ENCODE results near the gene ABO.
"Not testable (repeated sequence)": the region's sequence is repeated elsewhere in the genome, so short reads cannot be mapped to it uniquely, and the experiment has no call there.

ABO gene

DNA sequence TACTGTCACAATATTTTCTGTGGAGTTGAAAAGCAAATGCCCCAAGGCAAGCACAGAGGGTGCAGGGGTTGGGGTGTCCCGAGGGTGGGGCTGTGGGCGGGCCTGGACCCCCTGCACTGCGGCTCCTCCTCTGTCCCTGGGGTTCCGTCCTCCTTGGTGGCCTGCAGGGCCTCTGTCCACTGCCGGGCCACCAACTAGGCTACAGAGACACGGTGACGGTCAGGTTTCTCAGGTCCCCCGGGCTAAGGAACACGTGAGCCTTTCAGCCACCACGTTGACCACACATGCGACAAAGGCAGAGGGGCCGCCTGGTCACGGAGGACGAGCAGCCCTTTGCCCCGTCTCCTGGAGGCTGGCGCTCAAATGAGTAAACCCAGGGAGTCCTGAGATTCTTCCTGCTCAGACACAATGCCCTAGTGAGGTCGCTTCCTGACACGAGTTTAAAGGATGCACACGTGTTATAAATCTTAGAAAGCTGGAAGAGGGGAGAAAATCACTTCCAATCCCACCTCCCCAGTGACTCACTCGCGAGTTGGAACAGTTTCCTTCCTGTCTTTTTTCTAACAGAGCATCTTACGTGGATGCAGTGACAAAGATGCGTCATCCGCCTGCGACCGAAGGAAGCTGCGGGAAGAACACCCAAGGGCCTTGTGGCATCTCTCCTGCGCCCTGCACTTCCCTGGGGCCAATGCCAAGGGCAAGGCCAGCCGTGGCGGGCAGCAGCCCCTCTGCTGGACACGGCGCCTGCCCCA is 41.1 kb downstream of the ABO start:
- TF ChIP-seq, protein P1, sequence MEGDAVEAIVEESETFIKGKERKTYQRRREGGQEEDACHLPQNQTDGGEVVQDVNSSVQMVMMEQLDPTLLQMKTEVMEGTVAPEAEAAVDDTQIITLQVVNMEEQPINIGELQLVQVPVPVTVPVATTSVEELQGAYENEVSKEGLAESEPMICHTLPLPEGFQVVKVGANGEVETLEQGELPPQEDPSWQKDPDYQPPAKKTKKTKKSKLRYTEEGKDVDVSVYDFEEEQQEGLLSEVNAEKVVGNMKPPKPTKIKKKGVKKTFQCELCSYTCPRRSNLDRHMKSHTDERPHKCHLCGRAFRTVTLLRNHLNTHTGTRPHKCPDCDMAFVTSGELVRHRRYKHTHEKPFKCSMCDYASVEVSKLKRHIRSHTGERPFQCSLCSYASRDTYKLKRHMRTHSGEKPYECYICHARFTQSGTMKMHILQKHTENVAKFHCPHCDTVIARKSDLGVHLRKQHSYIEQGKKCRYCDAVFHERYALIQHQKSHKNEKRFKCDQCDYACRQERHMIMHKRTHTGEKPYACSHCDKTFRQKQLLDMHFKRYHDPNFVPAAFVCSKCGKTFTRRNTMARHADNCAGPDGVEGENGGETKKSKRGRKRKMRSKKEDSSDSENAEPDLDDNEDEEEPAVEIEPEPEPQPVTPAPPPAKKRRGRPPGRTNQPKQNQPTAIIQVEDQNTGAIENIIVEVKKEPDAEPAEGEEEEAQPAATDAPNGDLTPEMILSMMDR (IDR thresholded peaks at IDR 0.05; ENCODE audit: unreplicated experiment in 3 of 3) = no peak
- H3K4me3 Mint-ChIP-seq = no peak overlapping the region
- H3K27ac Mint-ChIP-seq = peak overlapping the region in 1 of 3 experiments; percentile 53
- H3K4me1 Mint-ChIP-seq = peaks cover 16% of the 10 kb centered on the region
- H3K9me3 Mint-ChIP-seq = peaks cover 5% of the 10 kb centered on the region
- peaks cover 13% of the 10 kb centered on the region for H3K27me3 Mint-ChIP-seq (ENCODE audit: low read depth)
- H3K36me3 Mint-ChIP-seq (ENCODE audit: low read depth) = no peaks in the 10 kb centered on the region

DNA sequence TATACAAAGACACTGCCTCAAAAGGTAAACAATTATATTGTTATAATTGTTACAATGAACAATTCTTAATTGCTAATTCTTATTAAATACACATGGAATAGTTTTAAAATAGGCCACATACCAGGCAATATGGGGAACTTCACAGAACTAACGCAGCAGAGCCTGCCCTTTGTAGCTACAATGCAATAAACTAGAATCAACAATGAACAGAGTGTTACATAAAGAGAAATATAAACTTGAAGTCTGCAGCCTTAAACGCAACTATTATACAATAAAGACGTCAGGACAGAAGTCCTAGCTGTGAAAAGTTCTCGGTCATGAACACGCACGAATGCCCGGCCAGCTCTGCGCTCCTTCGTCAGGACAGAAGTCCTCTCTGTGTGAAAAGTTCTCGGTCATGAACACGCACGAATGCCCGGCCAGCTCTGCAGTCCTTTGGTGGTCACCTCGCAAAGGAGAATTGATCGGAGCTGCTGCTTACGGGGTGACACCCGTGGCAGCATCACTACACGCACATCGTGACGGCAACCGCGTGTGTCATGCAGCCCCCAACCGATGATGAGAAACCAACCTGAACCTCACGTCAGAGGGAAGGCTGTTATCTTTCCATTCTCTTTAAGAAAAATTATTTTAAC is 43.0 kb downstream of the ABO start:
- peaks cover 10% of the 10 kb centered on the region for H3K27me3 Mint-ChIP-seq (ENCODE audit: low read depth)
- H3K4me3 Mint-ChIP-seq; H3K27ac Mint-ChIP-seq; H3K36me3 Mint-ChIP-seq (ENCODE audit: low read depth); H3K4me1 Mint-ChIP-seq; H3K9me3 Mint-ChIP-seq: not testable (repeated sequence)

DNA sequence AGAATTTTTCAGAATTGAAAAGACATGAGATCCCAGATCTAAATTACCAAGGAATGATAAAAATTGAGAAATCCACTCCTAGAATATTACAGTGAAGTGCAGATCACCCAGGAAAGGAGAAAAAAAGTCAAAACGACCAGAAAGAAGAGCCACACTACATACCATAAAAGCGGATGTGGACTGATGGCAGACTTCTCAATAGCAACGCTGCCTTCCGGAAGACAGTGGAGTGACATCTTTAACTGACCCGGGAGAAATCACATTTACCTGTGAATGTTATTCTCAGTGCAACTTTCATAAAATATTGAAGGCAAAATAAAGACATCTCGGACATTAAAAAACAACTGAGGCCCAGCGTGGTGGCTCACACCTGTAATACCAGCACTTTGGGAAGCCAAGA is 44.5 kb downstream of the ABO start:
- H3K9me3 Mint-ChIP-seq; H3K36me3 Mint-ChIP-seq (ENCODE audit: low read depth); H3K4me1 Mint-ChIP-seq: not testable (repeated sequence)

DNA sequence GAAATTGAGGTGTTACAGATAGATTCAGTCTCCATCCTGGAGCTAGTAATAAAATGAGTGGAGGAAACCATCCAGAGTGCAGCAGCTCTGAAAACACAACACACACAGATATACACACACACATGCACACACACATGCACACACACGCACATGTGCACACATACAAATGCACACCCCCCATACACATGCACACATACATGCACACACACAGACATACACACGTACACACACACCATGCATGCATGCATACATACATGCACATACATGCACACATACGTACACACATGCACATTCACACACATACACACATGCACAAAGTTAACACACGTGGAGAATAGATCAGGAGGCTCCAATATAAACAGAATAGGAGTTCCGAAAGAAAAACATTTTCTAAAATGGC is 44.9 kb downstream of the ABO start:
- Mint-ChIP-seq H3K27ac (no peak overlapping the region), H3K36me3 (ENCODE audit: low read depth) (no peaks in the 10 kb centered on the region)
- TF ChIP-seq, protein P1 (IDR thresholded peaks at IDR 0.05; ENCODE audit: unreplicated experiment in 3 of 3) = no peak

More for the DNA sequence above, 44.5 kb downstream of the ABO start:
- not testable (repeated sequence) for H3K27ac Mint-ChIP-seq, H3K4me3 Mint-ChIP-seq
- peaks cover 10% of the 10 kb centered on the region for H3K27me3 Mint-ChIP-seq (ENCODE audit: low read depth)

DNA sequence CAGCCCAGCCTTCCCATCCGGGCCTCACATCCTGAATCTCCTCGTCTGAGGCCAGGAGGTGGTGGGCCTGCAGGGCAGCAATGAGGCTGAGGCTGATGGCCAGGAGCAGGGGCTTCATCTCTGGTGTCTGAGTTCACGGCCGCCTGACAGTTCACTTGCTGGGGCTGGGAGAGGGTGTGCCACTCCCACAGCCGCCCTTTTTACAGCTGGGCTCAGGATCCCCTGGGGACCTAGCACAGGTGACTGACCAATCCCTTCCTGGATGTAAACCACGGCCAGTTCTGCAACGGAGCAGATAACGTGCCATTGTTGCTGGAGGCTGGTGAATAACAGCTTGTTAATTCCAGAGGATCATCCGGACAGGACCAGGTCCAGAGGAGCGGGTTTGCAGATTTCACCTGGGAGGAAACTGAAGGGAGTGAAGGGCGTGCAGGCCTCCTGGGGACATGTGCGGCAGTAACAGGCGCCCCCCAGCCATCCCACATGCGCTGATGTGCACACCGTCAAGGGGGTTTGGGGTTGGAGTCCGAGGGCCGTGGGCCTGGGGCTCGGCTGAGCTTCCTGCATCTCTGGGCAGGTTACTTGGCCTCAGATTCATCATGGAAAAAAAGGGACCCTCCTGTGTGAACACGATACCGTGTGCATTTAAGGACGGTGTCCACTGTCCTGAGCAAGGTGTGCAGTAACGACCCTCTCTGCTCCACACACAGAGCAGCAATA is 46.4 kb downstream of the ABO start:
- H3K4me3 Mint-ChIP-seq; H3K9me3 Mint-ChIP-seq; H3K4me1 Mint-ChIP-seq; H3K36me3 Mint-ChIP-seq (ENCODE audit: low read depth); H3K27me3 Mint-ChIP-seq (ENCODE audit: low read depth); H3K27ac Mint-ChIP-seq: not testable (repeated sequence)

More for the DNA sequence above, 44.9 kb downstream of the ABO start:
- Mint-ChIP-seq H3K4me3 (no peak overlapping the region), H3K9me3 (peaks cover 5% of the 10 kb centered on the region), H3K27me3 (ENCODE audit: low read depth) (peaks cover 10% of the 10 kb centered on the region), H3K4me1 (no peaks in the 10 kb centered on the region)

DNA sequence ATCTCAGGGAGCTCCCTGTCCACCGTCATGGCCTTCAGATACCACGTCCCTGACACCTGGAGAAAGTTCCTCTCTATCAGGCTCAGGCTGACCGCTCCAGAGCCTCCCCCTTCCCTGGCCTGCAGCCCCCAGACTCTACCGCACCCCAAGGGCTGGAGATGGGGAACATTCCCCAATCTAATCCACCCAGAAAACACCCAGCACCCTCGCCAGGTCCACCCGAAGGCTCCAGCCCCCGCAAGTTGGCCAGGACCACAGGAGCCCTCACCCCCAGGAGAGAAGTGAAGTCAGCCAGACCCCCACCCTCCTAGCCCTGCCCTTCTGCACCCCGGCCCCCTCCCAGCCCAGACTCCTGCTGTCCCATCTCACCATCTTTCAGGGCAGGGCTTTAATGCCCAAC is 47.0 kb downstream of the ABO start:
- not testable (repeated sequence) for H3K36me3 Mint-ChIP-seq (ENCODE audit: low read depth); H3K27ac Mint-ChIP-seq; H3K4me1 Mint-ChIP-seq; H3K27me3 Mint-ChIP-seq (ENCODE audit: low read depth); H3K4me3 Mint-ChIP-seq; H3K9me3 Mint-ChIP-seq

DNA sequence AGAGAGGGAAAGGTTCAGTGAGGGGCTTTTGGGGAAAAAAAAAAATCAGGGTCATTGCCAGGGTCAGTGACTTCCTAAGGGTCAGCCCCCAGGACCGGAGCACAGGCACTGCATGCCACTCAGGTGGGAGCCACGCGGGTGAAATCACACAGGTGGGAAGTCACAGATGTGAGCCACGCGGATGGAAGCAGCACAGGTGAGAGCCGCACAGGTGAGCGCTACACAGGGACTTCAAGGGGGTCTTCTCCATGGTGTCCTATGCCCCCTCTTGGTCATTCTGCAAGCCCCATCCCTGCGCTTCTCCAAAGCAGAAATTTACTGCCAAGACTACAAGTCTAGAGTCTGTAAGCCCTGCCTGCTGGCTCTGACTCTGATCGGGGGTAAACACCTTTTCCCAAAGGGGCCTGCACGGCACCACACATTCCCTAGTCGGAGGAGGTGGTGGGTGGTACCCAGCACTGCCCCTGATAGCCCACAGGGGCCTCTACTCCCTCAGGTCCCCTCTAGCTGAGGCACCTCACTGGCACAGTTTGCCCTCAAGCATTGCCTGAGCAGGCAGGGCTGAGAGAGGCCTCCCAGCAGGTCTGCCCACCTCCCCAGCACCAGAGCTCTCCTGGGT is 47.6 kb downstream of the ABO start:
- Mint-ChIP-seq H3K4me3 (no peak overlapping the region), H3K9me3 (peaks cover 5% of the 10 kb centered on the region), H3K4me1 (no peaks in the 10 kb centered on the region), H3K27ac (no peak overlapping the region), H3K27me3 (ENCODE audit: low read depth) (peaks cover 8% of the 10 kb centered on the region), H3K36me3 (ENCODE audit: low read depth) (no peaks in the 10 kb centered on the region)
- TF ChIP-seq, protein P1 (IDR thresholded peaks at IDR 0.05; ENCODE audit: unreplicated experiment in 3 of 3) = no peak
